H1 (cell line): Measurements from ENCODE around the gene B3GAT1. TPM values are rescaled to one million over a fixed set of nuclear protein-coding genes. Genes with fewer than 3 reads are reported as not detected.

Source experiments
- CHD7 ChIP-seq: fragments of 300-600 bp; sonication (generic); IDR thresholded peaks from 2 replicates; pipeline ENCODE4 v1.7.1; 2012; ENCODE audit warnings: low read length, moderate library complexity, mild to moderate bottlenecking, inconsistent platforms; ENCODE audit not compliant: insufficient replicate concordance
- polyA plus RNA-seq, 7 experiments: library from polyadenylated mRNA; depleted of rRNA in 3 of 7; stranded (reverse) in 5 of 7; unstranded in 2 of 7; fragments of >200 nt in 5 of 7; fragments of 200-250 nt in 2 of 7; gene quantifications; 1 replicate in 5 of 7; 2 replicates in 1 of 7; 4 replicates in 1 of 7; pipeline versions ENCODE4 v1.2.1 to v1.2.3, GENCODE V29; 2011 to 2013; ENCODE audit warnings: missing spikeins in 2 of 7, mixed read lengths in 2 of 7
- total RNA-seq: library from RNA; stranded (reverse); fragmentation: NEBNext Ultra II Directional; extraction: Animal tissue kit (Norgen Biotek cat#: 25700); gene quantifications from 2 replicates; pipeline ENCODE4 v1.2.1, GENCODE V29; 2021

Gene B3GAT1
- total and polyA plus RNA-seq, 2 of the 8 experiments (the other 6 are each of a cell fraction or from before 2014, with no cell fraction given) = 19.7 to 32.4 TPM

- no peak for TF ChIP-seq CHD7
Observed at GRCh38 chr11:134385171-134385570, 26.9 kb downstream of the B3GAT1 start (continued).
